WTC11 (cell line): ENCODE measurements around the gene FGF14. TPM values are rescaled to one million over a fixed set of nuclear protein-coding genes. Genes with fewer than 3 reads are reported as not detected.
A peak's percentile ranks its signal among the peaks of the same experiment; 100 is the strongest.

Experiments used
- ATAC-seq: fragments of 200-7000 bp; cut with Tn5 transposase; 2 replicates; pipeline ENCODE4 v1.10.0; 2021; ENCODE audit warnings: mild to moderate bottlenecking, moderate library complexity
- CTCF ChIA-PET: fragments of 300-600 bp; sonication (Branson Sonifier 250); formaldehyde crosslinking; loops from one replicate; lab custom pipeline; 2021; ENCODE audit warnings: antibody characterized with exemption; lab: Charles Lee
- POLR2A ChIA-PET: fragments of 350-600 bp; sonication (Branson Sonifier 250); formaldehyde crosslinking; loops from one replicate; lab custom pipeline; 2021; ENCODE audit warnings: antibody characterized with exemption; lab: Charles Lee
- DNase-seq: peaks from one replicate; pipeline ENCODE4 v3.0.0; 2021; ENCODE audit warnings: low spot score
- H3K27ac Mint-ChIP-seq: 2 replicates; pipeline ENCODE4 v1.8.0; 2021; ENCODE audit warnings: mixed read lengths
- H3K27me3 Mint-ChIP-seq: 2 replicates; pipeline ENCODE4 v1.8.0; 2021; ENCODE audit warnings: low read depth, mild to moderate bottlenecking, moderate library complexity, mixed read lengths
- H3K36me3 Mint-ChIP-seq: 2 replicates; pipeline ENCODE4 v1.8.0; 2021; ENCODE audit warnings: mixed read lengths
- H3K4me1 Mint-ChIP-seq: 2 replicates; pipeline ENCODE4 v1.8.0; 2022; ENCODE audit warnings: mixed read lengths
- H3K4me3 Mint-ChIP-seq: 2 replicates; pipeline ENCODE4 v1.8.0; 2021; ENCODE audit warnings: mild to moderate bottlenecking, moderate library complexity, mixed read lengths
- H3K9me3 Mint-ChIP-seq: 2 replicates; pipeline ENCODE4 v1.8.0; 2021; ENCODE audit warnings: mixed read lengths
- CREM ChIP-seq: sonication (generic); formaldehyde crosslinking; IDR thresholded peaks from 2 replicates; pipeline ENCODE4 v1.8.1; 2022; ENCODE audit warnings: mild to moderate bottlenecking, missing genetic modification reagents, moderate library complexity
- E2F4 ChIP-seq: sonication (generic); formaldehyde crosslinking; IDR thresholded peaks from 2 replicates; pipeline ENCODE4 v1.8.1; 2022; ENCODE audit warnings: low read depth, mild to moderate bottlenecking, moderate library complexity, missing genetic modification reagents, borderline replicate concordance
- ESRRA ChIP-seq: sonication (generic); formaldehyde crosslinking; IDR thresholded peaks from 2 replicates; pipeline ENCODE4 v1.8.1; 2022; ENCODE audit warnings: mild to moderate bottlenecking, missing genetic modification reagents, borderline replicate concordance
- FOXP1 ChIP-seq: sonication (generic); formaldehyde crosslinking; IDR thresholded peaks from 2 replicates; pipeline ENCODE4 v1.8.0; 2022; ENCODE audit warnings: missing genetic modification reagents, mild to moderate bottlenecking, moderate library complexity, borderline replicate concordance
- GABPB1 ChIP-seq: sonication (generic); formaldehyde crosslinking; IDR thresholded peaks from 2 replicates; pipeline ENCODE4 v1.8.1; 2023; ENCODE audit warnings: mild to moderate bottlenecking, missing genetic modification reagents
- IRF2 ChIP-seq: sonication (generic); formaldehyde crosslinking; IDR thresholded peaks from 2 replicates; pipeline ENCODE4 v1.8.0; 2022; ENCODE audit warnings: low read depth, missing genetic modification reagents, borderline replicate concordance
- JAZF1 ChIP-seq: fragments of 250-450 bp; sonication (Bioruptor Pico); IDR thresholded peaks from 2 replicates; pipeline ENCODE4 v1.9.0; 2021; ENCODE audit warnings: moderate library complexity, mild to moderate bottlenecking, inconsistent platforms
- JUN ChIP-seq: sonication (generic); formaldehyde crosslinking; IDR thresholded peaks from 2 replicates; pipeline ENCODE4 v1.8.0; 2023; ENCODE audit warnings: mild to moderate bottlenecking, missing genetic modification reagents
- MAX ChIP-seq: sonication (generic); formaldehyde crosslinking; IDR thresholded peaks from 2 replicates; pipeline ENCODE4 v1.8.0; 2022; ENCODE audit warnings: mild to moderate bottlenecking, missing genetic modification reagents
- MXD4 ChIP-seq: fragments of 250-450 bp; sonication (Bioruptor Pico); IDR thresholded peaks from 2 replicates; pipeline ENCODE4 v1.8.0; 2021; ENCODE audit warnings: mild to moderate bottlenecking, moderate library complexity, borderline replicate concordance
- OVOL2 ChIP-seq: fragments of 250-450 bp; sonication (Bioruptor Pico); IDR thresholded peaks from 2 replicates; pipeline ENCODE4 v1.9.0; 2021; ENCODE audit warnings: mild to moderate bottlenecking, borderline replicate concordance
- PRRX2 ChIP-seq: fragments of 250-450 bp; sonication (Bioruptor Pico); IDR thresholded peaks from 2 replicates; pipeline ENCODE4 v1.8.0; 2021; ENCODE audit warnings: mild to moderate bottlenecking
- SMAD4 ChIP-seq: sonication (generic); formaldehyde crosslinking; IDR thresholded peaks from 2 replicates; pipeline ENCODE4 v1.8.0; 2022; ENCODE audit warnings: mild to moderate bottlenecking, missing genetic modification reagents
- ZNF121 ChIP-seq: sonication (generic); formaldehyde crosslinking; IDR thresholded peaks from 2 replicates; pipeline ENCODE4 v1.8.0; 2023; ENCODE audit warnings: missing genetic modification reagents
- ZNF416 ChIP-seq: fragments of 250-450 bp; sonication (Bioruptor Pico); IDR thresholded peaks from 2 replicates; pipeline ENCODE4 v1.9.0; 2021; ENCODE audit warnings: mild to moderate bottlenecking, inconsistent platforms
- total RNA-seq: library from RNA; stranded (reverse); gene quantifications from 3 replicates; pipeline ENCODE4 v1.2.3, GENCODE V29; 2021
- TF ChIP-seq, protein P1 (sequence below): sonication (generic); formaldehyde crosslinking; IDR thresholded peaks from 2 replicates; pipeline ENCODE4 v1.8.1; 2023; ENCODE audit warnings: mild to moderate bottlenecking, moderate library complexity, missing genetic modification reagents
- TF ChIP-seq, protein P2 (sequence below): sonication (generic); formaldehyde crosslinking; IDR thresholded peaks from 2 replicates; pipeline ENCODE4 v1.8.1; 2022; ENCODE audit warnings: mild to moderate bottlenecking, missing genetic modification reagents, moderate library complexity, borderline replicate concordance
- TF ChIP-seq, protein P3 (sequence below): sonication (generic); formaldehyde crosslinking; IDR thresholded peaks from 2 replicates; pipeline ENCODE4 v1.8.0; 2023; ENCODE audit warnings: missing genetic modification reagents, mild to moderate bottlenecking, borderline replicate concordance

Gene FGF14
- total RNA-seq, 1 experiment from 2014 or later = 0.28 TPM

GRCh38 chr13:102197193-102197592, 204.7 kb downstream of the FGF14 start (continued):
- TF ChIP-seq MXD4 (CRISPR knock-in tag) (no peak), JAZF1 (CRISPR knock-in tag) (no peak)

DNA sequence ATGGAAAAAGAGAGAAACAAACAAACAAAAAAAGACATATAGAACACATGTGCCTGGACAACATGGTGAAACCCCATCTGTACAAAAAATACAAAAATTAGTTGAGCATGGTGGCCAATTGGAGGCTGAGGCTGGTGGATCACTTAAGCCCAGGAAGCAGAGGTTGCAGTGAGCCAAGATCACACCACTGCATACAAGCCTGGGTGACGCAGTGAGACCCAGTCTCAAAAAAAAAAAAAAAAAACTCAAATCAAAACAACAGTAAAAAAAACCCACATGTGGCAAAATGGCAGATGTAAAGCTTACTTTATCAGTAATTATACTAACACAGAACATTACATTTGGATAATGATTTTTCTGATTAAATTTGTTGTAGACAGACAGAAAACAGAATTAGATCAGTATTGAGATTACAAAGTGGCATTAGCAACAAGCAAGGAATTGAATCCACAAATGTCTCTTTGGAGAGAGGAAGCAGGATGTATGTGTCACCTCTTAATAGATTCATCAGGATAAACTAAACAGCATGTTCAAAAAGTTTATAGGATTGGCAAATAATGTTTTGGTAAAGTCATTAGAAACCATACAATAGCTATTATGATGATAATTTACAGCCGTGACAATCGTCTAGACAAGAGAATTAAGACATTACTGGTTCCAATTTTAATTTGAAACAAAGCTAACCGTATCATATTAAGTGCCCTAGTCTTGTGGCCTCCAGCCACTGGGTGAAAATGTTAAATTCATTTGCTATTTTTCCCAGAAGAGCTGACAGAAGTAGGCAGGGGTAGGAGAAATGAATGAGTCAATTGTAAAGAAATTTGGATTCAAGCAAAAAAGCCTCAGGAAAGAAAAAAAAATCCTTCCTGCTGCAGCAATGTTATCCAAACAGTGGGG, 206.0 kb downstream of the FGF14 start:
- POLR2A ChIA-PET = no interaction called here
- no peak for DNase-seq
- H3K36me3 Mint-ChIP-seq = no peaks in the 10 kb centered on the region
- CTCF ChIA-PET = interaction anchor here (1.0 to 1.1 kb wide), 2 partner anchors 105 to 360 kb away, joined by 3 to 4 read pairs; no protein-coding TSS in a partner anchor
- peaks cover 11% of the 10 kb centered on the region for H3K4me1 Mint-ChIP-seq
- peaks cover 10% of the 10 kb centered on the region for H3K9me3 Mint-ChIP-seq
- no peak for TF ChIP-seq IRF2
- no peak for ATAC-seq
- H3K27me3 Mint-ChIP-seq = no peaks in the 10 kb centered on the region
- no peak overlapping the region for H3K4me3 Mint-ChIP-seq
- 0 out of 2 replicates have a peak overlapping the region, but pooled peaks have one; percentile 29 for H3K27ac Mint-ChIP-seq

GRCh38 chr13:102192858-102193257, 209.0 kb downstream of the FGF14 start:
- no peaks in the 10 kb centered on the region for H3K36me3 Mint-ChIP-seq
- peaks cover 11% of the 10 kb centered on the region for H3K4me1 Mint-ChIP-seq
- peaks cover 24% of the 10 kb centered on the region for H3K9me3 Mint-ChIP-seq
- POLR2A ChIA-PET = no interaction called here
- TF ChIP-seq ZNF416 (CRISPR knock-in tag) = no peak
- no peak for TF ChIP-seq ESRRA
- no peak for TF ChIP-seq MXD4 (CRISPR knock-in tag)
- TF ChIP-seq GABPB1 (CRISPR knock-in tag) = no peak
- no peak for TF ChIP-seq JUN (CRISPR knock-in tag)
- TF ChIP-seq, protein P1, sequence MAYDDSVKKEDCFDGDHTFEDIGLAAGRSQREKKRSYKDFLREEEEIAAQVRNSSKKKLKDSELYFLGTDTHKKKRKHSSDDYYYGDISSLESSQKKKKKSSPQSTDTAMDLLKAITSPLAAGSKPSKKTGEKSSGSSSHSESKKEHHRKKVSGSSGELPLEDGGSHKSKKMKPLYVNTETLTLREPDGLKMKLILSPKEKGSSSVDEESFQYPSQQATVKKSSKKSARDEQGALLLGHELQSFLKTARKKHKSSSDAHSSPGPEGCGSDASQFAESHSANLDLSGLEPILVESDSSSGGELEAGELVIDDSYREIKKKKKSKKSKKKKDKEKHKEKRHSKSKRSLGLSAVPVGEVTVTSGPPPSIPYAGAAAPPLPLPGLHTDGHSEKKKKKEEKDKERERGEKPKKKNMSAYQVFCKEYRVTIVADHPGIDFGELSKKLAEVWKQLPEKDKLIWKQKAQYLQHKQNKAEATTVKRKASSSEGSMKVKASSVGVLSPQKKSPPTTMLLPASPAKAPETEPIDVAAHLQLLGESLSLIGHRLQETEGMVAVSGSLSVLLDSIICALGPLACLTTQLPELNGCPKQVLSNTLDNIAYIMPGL = no peak
- TF ChIP-seq SMAD4 (CRISPR knock-in tag) = no peak
- no peak for TF ChIP-seq ZNF121 (CRISPR knock-in tag)
- TF ChIP-seq, protein P2, sequence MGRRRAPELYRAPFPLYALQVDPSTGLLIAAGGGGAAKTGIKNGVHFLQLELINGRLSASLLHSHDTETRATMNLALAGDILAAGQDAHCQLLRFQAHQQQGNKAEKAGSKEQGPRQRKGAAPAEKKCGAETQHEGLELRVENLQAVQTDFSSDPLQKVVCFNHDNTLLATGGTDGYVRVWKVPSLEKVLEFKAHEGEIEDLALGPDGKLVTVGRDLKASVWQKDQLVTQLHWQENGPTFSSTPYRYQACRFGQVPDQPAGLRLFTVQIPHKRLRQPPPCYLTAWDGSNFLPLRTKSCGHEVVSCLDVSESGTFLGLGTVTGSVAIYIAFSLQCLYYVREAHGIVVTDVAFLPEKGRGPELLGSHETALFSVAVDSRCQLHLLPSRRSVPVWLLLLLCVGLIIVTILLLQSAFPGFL = no peak
- TF ChIP-seq OVOL2 (CRISPR knock-in tag) = no peak
- TF ChIP-seq E2F4 (CRISPR knock-in tag) = no peak
- TF ChIP-seq PRRX2 (CRISPR knock-in tag) = no peak
- no peak for TF ChIP-seq CREM (CRISPR knock-in tag)
- TF ChIP-seq, protein P3, sequence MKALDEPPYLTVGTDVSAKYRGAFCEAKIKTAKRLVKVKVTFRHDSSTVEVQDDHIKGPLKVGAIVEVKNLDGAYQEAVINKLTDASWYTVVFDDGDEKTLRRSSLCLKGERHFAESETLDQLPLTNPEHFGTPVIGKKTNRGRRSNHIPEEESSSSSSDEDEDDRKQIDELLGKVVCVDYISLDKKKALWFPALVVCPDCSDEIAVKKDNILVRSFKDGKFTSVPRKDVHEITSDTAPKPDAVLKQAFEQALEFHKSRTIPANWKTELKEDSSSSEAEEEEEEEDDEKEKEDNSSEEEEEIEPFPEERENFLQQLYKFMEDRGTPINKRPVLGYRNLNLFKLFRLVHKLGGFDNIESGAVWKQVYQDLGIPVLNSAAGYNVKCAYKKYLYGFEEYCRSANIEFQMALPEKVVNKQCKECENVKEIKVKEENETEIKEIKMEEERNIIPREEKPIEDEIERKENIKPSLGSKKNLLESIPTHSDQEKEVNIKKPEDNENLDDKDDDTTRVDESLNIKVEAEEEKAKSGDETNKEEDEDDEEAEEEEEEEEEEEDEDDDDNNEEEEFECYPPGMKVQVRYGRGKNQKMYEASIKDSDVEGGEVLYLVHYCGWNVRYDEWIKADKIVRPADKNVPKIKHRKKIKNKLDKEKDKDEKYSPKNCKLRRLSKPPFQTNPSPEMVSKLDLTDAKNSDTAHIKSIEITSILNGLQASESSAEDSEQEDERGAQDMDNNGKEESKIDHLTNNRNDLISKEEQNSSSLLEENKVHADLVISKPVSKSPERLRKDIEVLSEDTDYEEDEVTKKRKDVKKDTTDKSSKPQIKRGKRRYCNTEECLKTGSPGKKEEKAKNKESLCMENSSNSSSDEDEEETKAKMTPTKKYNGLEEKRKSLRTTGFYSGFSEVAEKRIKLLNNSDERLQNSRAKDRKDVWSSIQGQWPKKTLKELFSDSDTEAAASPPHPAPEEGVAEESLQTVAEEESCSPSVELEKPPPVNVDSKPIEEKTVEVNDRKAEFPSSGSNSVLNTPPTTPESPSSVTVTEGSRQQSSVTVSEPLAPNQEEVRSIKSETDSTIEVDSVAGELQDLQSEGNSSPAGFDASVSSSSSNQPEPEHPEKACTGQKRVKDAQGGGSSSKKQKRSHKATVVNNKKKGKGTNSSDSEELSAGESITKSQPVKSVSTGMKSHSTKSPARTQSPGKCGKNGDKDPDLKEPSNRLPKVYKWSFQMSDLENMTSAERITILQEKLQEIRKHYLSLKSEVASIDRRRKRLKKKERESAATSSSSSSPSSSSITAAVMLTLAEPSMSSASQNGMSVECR = no peak
- TF ChIP-seq MAX (CRISPR knock-in tag) = no peak
- TF ChIP-seq FOXP1 (CRISPR knock-in tag) = no peak
- CTCF ChIA-PET = no interaction called here
- DNase-seq (no peak), ATAC-seq (no peak)
- no peak overlapping the region for H3K4me3 Mint-ChIP-seq
- H3K27ac Mint-ChIP-seq = no peak overlapping the region
- no peaks in the 10 kb centered on the region for H3K27me3 Mint-ChIP-seq
